Heart right ventricle (tissue), 16 donors: ENCODE measurements around the gene MEP1A. TPM values are rescaled to one million over a fixed set of nuclear protein-coding genes. Genes with fewer than 3 reads are reported as not detected.
A peak's percentile ranks its signal among the peaks of the same experiment; 100 is the strongest.
"Not testable (repeated sequence)": the region's sequence is repeated elsewhere in the genome, so short reads cannot be mapped to it uniquely, and the experiment has no call there.

Experiments used
- ATAC-seq, 8 donors: fragments of 200-7000 bp; cut with Tn5 transposase; one replicate each; pipeline ENCODE4 v1.9.1; 2020; ENCODE audit warnings: mild to moderate bottlenecking in 8 of 8, moderate library complexity in 8 of 8, moderate number of reproducible peaks in 1 of 8
- DNase-seq, 2 donors: peaks; one replicate each; pipeline ENCODE4 v3.0.0-alpha.2; 2020
- H3K27ac ChIP-seq, 10 donors: fragments of 200-600 bp; sonication (generic) in 2 of 10; one replicate each; pipeline versions ENCODE4 v1.5.0 to v1.8.0; 2020 to 2022; ENCODE audit warnings: mild to moderate bottlenecking in 3 of 10
- H3K27me3 ChIP-seq, 7 donors: fragments of 200-600 bp; one replicate each; pipeline ENCODE4 v1.8.0; 2021 to 2022; ENCODE audit warnings: mild to moderate bottlenecking in 2 of 7
- H3K36me3 ChIP-seq, 9 donors: fragments of 200-600 bp; sonication (generic) in 1 of 9; one replicate each; pipeline versions ENCODE4 v1.5.0 to v1.8.0; 2020 to 2022; ENCODE audit warnings: mild to moderate bottlenecking in 2 of 9
- H3K4me1 ChIP-seq, 9 donors: fragments of 200-600 bp; sonication (generic) in 1 of 9; one replicate each; pipeline versions ENCODE4 v1.5.0 to v1.8.0; 2020 to 2022; ENCODE audit warnings: mild to moderate bottlenecking in 4 of 9
- H3K4me3 ChIP-seq, 10 donors: fragments of 200-600 bp; sonication (generic) in 2 of 10; one replicate each; pipeline versions ENCODE4 v1.5.0 to v1.8.0; 2020 to 2022; ENCODE audit warnings: mild to moderate bottlenecking in 7 of 10, moderate library complexity in 2 of 10
- H3K9me3 ChIP-seq, 11 donors: fragments of 200-600 bp in 10 of 11; sonication (generic) in 2 of 11; one replicate each; pipeline versions ENCODE4 v1.5.0 to v1.8.0; 2013 to 2022; ENCODE audit warnings: mild to moderate bottlenecking in 2 of 11, control low read depth in 1 of 11, moderate library complexity in 1 of 11
- CTCF ChIP-seq, 9 donors: fragments of 200-600 bp; sonication (generic) in 2 of 9; IDR thresholded peaks; one replicate each; pipeline versions ENCODE4 v1.5.0 to v1.8.0; 2021 to 2022; ENCODE audit warnings: antibody characterized with exemption in 9 of 9, mild to moderate bottlenecking in 5 of 9, moderate library complexity in 1 of 9
- WGBS, 2 donors: extraction: QIAGEN DNeasy Blood & Tissue Kit; methylation state at CpG; one replicate each; pipeline ENCODE4 v1.1.7; 2013; ENCODE audit warnings: inconsistent platforms in 1 of 2; 5-methylcytosine and 5-hydroxymethylcytosine counted together
- intact Hi-C, 10 donors: fragments of 100-400 bp; cut with DNase I; formaldehyde crosslinking; loops; one replicate each; pipeline versions ENCODE4 v1.11.1 to v1.14.2; 2022
- polyA plus RNA-seq, 2 donors: library from polyadenylated mRNA; stranded (reverse); fragments of 200-250 nt; gene quantifications; one replicate each; pipeline ENCODE4 v1.2.3, GENCODE V29; 2013
- total RNA-seq, 10 donors: library from RNA; stranded (reverse); fragmentation: NEBNext Ultra II Directional in 3 of 10; extraction: Animal tissue kit (Norgen Biotek cat#: 25700) in 3 of 10; gene quantifications; one replicate each; pipeline versions ENCODE4 v1.2.1 to v1.2.4, GENCODE V29; 2021 to 2023
- donor health status: Arrhythmogenic right ventricular cardiomyopathy.
- donor health status: ischemic (EF 13 %, LVEDD 7.1; RV severe dilation, severe dysfunction).
- donor health status: healthy with polysubstance abuse.
- donor health status: DM: no; HTN: yes; CAD: no.
- donor health status: DM: no; HTN: no; CAD: no.
- donor health status: ischemic (EF 25% LVEDD 6.9; RV normal size, moderate dysfunction).
- donor health status: ischemic (EF 25% LVEDD 5.7; RV mildly dilated, moderate dysfunction).
- donor health status: healthy.
- donor health status: DM: yes; HTN: yes; CAD: no.
- donor health status: Ischemic cardiomyopathy.
- donor health status: ischemic (EF 35%, LVEDD 5.7; RV mildly dilated, moderate dysfunction).
- donor health status: nonischemic (EF 11% LVEDD 7.7; RV severe dilation, severe dysfunction).
- donor health status: DM: yes; HTN: yes; CAD: no.
- donor health status: PGD.
- donor health status: ischemic (EF 29% LVEDD 5.4; RV normal size, mild dysfunction).
- donor health status: nonischemic (EF 23%, LVEDD 6.1; RV moderate dilation, normal function).

MEP1A gene
- total and polyA plus RNA-seq, 12 donors: not detected

DNA sequence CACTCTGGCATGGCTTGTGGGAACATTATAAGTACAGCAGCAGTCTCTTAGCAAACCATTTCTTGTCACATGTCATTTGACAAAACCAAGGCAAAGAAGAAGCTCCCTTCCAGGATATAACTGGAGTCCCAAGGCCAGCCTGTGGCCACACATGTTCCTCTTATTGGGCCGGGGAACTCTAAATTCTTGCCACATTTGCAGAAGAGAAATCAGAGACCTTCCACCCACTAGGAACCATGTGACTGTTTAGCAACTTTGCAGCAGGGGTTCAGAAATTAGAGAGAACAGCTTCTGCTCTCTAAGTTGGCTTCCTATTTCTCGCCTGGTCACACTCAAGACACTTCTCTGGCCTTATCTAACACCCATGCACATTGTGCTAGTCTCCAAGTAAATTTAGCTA, 20.4 kb upstream of the MEP1A start:
- ATAC-seq (peak in 7 of 8 donors; percentile 67 to 90 (median 82)), DNase-seq (peak in 1 of 2 donors; percentile 27)
- H3K36me3 ChIP-seq: no peaks in the 10 kb centered on the region
- no peaks in the 10 kb centered on the region for H3K27me3 ChIP-seq
- intact Hi-C loops: no loop called here
- no peak overlapping the region for H3K4me3 ChIP-seq
- peak overlapping the region in 2 of 10 donors; percentile 60 to 82 for H3K27ac ChIP-seq
- TF ChIP-seq CTCF (IDR thresholded peaks at IDR 0.05): no peak
- 47 to 51% methylated on average over 2 of the region's 2 CpGs for WGBS, 2 donors
- H3K4me1 ChIP-seq: peaks cover 0 to 33% (median 8%) of the 10 kb centered on the region in 9 donors
- peaks cover 0 to under 1% (median 0%) of the 10 kb centered on the region in 11 donors for H3K9me3 ChIP-seq

DNA sequence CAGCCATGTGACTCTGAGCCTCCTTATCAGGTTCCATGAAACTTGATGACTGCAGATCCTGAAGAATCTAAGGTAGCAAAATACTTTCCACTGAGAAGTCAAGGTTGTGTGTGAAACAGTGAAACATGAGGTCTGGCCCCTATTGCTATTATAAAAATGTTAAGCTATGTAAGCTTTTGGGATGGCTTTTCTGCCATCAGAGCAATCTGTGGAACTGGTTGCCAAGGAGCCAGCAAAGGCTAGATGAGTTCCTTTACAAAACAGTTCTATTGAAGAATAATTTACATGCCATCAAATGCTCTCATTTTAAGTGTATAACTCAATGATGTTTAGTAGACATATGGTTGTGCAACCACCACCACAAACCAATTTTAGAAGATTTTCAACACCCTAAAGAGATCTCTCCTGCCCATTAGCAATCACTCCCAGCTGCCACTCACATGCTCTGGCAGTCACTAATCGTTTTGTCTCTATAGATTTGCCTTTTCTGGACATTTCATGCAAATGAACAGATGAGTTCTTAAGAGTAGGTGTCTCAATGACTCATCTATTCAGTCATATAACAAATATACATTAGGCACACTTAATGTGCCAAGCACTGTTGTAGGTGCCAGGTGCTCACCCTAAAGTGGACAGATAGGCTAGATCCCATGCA, 19.9 kb upstream of the MEP1A start:
- Histone ChIP-seq H3K27ac (peak overlapping the region in 1 of 10 donors; percentile 77), H3K4me1 (peaks cover 0 to 33% (median 8%) of the 10 kb centered on the region in 9 donors), H3K36me3 (no peaks in the 10 kb centered on the region), H3K4me3 (no peak overlapping the region), H3K27me3 (no peaks in the 10 kb centered on the region), H3K9me3 (no peaks in the 10 kb centered on the region)
- TF ChIP-seq CTCF (IDR thresholded peaks at IDR 0.05): no peak
- no peak for DNase-seq
- no peak for ATAC-seq
- intact Hi-C loops: no loop called here
- WGBS, 2 donors: 36 to 56% methylated on average over 1 of the region's 1 CpG

DNA sequence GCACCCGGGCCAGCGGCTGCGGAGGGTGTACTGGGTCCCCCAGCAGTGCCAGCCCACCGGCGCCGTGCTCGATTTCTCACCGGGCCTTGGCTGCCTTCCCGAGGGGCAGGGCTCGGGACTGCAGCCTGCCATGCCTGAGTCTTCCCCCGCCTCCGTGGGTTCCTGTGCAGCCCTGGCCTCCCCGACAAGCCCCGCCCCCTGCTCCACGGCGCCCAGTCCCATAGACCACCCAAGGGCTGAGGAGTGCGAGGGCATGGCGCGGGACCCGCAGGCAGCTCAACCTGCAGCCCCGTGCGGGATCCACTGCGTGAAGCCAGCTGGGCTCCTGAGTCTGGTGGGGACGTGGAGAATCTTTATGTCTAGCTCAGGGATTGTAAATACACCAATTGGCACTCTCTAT, 18.5 kb upstream of the MEP1A start:
- intact Hi-C loops, H3K4me3 ChIP-seq, H3K27me3 ChIP-seq, ATAC-seq, H3K9me3 ChIP-seq, H3K36me3 ChIP-seq, DNase-seq, H3K27ac ChIP-seq: not testable (repeated sequence)
- H3K4me1 ChIP-seq: peaks cover 0 to 33% (median 8%) of the 10 kb centered on the region in 9 donors
- WGBS, 2 donors: 93 to 97% methylated on average over 22 to 24 of the region's 24 CpGs

GRCh38 chr6:46776070-46776712, 17.0 kb upstream of the MEP1A start:
- 90 to 91% methylated on average over 5 of the region's 5 CpGs for WGBS, 2 donors

More at GRCh38 chr6:46776070-46776712, 17.0 kb upstream of the MEP1A start:
- H3K9me3 ChIP-seq: no peaks in the 10 kb centered on the region
- intact Hi-C loops: no loop called here
- no peak for ATAC-seq
- no peak for DNase-seq
- H3K27me3 ChIP-seq: no peaks in the 10 kb centered on the region
- H3K27ac ChIP-seq: no peak overlapping the region
- no peak overlapping the region for H3K4me3 ChIP-seq
- no peaks in the 10 kb centered on the region for H3K36me3 ChIP-seq
- TF ChIP-seq CTCF (IDR thresholded peaks at IDR 0.05): no peak
- H3K4me1 ChIP-seq: peaks cover 0 to 26% (median 6%) of the 10 kb centered on the region in 9 donors
